Kidney (tissue), 14 donors: ENCODE data around the gene LRIT2. TPM values are rescaled to one million over a fixed set of nuclear protein-coding genes. Genes with fewer than 3 reads are reported as not detected.

Experiments
- DNase-seq, 5 donors: peaks; one replicate each; pipeline ENCODE4 v3.0.0-alpha.2; 2013 to 2020
- FAIRE-seq: peaks from 2 replicates; lab custom pipeline; 2012; peaks lifted over from hg19 to GRCh38; lab: Jason Lieb, UNC
- H3K27ac ChIP-seq, 2 donors: one replicate each; pipeline ENCODE4 v1.7.0; 2013; ENCODE audit warnings: low read depth in 2 of 2, low read length in 2 of 2, inconsistent platforms in 1 of 2
- H3K27me3 ChIP-seq: one replicate; pipeline ENCODE4 v1.7.1; 2013; ENCODE audit warnings: low read length, inconsistent platforms; ENCODE audit not compliant: control insufficient read depth, insufficient read depth
- H3K36me3 ChIP-seq, 3 donors: one replicate each; pipeline versions ENCODE4 v1.7.0 to v1.7.1; 2013; ENCODE audit warnings: low read length in 3 of 3, control low read depth in 1 of 3, inconsistent platforms in 1 of 3; ENCODE audit not compliant: insufficient read depth in 3 of 3, control insufficient read depth in 2 of 3
- H3K4me1 ChIP-seq, 3 donors: one replicate each; pipeline versions ENCODE4 v1.7.0 to v1.7.1; 2013; ENCODE audit warnings: low read length in 3 of 3, inconsistent platforms in 1 of 3, low read depth in 1 of 3; ENCODE audit not compliant: control insufficient read depth in 2 of 3, insufficient read depth in 2 of 3
- H3K4me3 ChIP-seq, 3 donors: one replicate each; pipeline versions ENCODE4 v1.7.0 to v1.8.1; 2013; ENCODE audit warnings: low read length in 3 of 3, control low read depth in 1 of 3, inconsistent platforms in 1 of 3
- H3K9ac ChIP-seq, 3 donors: one replicate each; pipeline versions ENCODE4 v1.7.0 to v1.7.1; 2013; ENCODE audit warnings: low read length in 3 of 3, control low read depth in 1 of 3, inconsistent platforms in 1 of 3
- H3K9me3 ChIP-seq, 3 donors: one replicate each; pipeline versions ENCODE4 v1.7.0 to v1.7.1; 2013; ENCODE audit warnings: low read length in 3 of 3, control low read depth in 1 of 3, inconsistent platforms in 1 of 3; ENCODE audit not compliant: control insufficient read depth in 2 of 3, insufficient read depth in 1 of 3
- intact Hi-C: fragments of 100-400 bp; cut with DNase I; formaldehyde crosslinking; loops from one replicate; pipeline ENCODE4 v1.11.1; 2022
- polyA plus RNA-seq: library from polyadenylated mRNA; stranded (reverse); fragments of 350-450 nt; fragmentation: Illumina TruSeq; extraction: RNeasy Lipid Tissue Mini Kit (QIAGEN cat#74804); gene quantifications from one replicate; pipeline ENCODE4 v1.2.3, GENCODE V29; 2014; ENCODE audit warnings: low read depth, low replicate concordance; ENCODE audit not compliant: insufficient read depth
- total RNA-seq: library from RNA; stranded (reverse); fragmentation: NEBNext Ultra II Directional; extraction: Animal tissue kit (Norgen Biotek cat#: 25700); gene quantifications from one replicate; pipeline ENCODE4 v1.2.1, GENCODE V29; 2021
- TF ChIP-seq, protein P1 (sequence below): IDR thresholded peaks from 3 replicates; pipeline ENCODE4 v1.5.1; 2012; ENCODE audit warnings: mild to moderate bottlenecking, moderate library complexity, borderline replicate concordance; ENCODE audit not compliant: insufficient read depth; ENCODE audit errors: extremely low read depth
- donor health status: control.
- donor health status: control.
- donor health status: control.
- donor health status: control.
- donor health status: control.
- donor health status: DM: yes; HTN: yes; CAD: no.
- donor health status: Normal renal cell carcinoma (clear cell type).

LRIT2 gene
- total and polyA plus RNA-seq, 2 donors from 2014 or later: not detected

GRCh38 chr10:84200537-84201243, 24.7 kb downstream of the LRIT2 start:
- no peak overlapping the region for H3K27ac ChIP-seq
- TF ChIP-seq, protein P1, sequence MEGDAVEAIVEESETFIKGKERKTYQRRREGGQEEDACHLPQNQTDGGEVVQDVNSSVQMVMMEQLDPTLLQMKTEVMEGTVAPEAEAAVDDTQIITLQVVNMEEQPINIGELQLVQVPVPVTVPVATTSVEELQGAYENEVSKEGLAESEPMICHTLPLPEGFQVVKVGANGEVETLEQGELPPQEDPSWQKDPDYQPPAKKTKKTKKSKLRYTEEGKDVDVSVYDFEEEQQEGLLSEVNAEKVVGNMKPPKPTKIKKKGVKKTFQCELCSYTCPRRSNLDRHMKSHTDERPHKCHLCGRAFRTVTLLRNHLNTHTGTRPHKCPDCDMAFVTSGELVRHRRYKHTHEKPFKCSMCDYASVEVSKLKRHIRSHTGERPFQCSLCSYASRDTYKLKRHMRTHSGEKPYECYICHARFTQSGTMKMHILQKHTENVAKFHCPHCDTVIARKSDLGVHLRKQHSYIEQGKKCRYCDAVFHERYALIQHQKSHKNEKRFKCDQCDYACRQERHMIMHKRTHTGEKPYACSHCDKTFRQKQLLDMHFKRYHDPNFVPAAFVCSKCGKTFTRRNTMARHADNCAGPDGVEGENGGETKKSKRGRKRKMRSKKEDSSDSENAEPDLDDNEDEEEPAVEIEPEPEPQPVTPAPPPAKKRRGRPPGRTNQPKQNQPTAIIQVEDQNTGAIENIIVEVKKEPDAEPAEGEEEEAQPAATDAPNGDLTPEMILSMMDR: no peak
- peaks cover 6% of the 10 kb centered on the region for H3K27me3 ChIP-seq
- DNase-seq (no peak), FAIRE-seq (no peak)
- no peaks in the 10 kb centered on the region for H3K36me3 ChIP-seq
- intact Hi-C loops: loop anchor here (10.0 kb wide), 1 partner anchor 56 kb away; no protein-coding TSS in a partner anchor
- H3K4me3 ChIP-seq: no peak overlapping the region
- H3K4me1 ChIP-seq: no peaks in the 10 kb centered on the region
- no peaks in the 10 kb centered on the region for H3K9me3 ChIP-seq
- H3K9ac ChIP-seq: no peak overlapping the region

- Histone ChIP-seq H3K4me1 (peaks cover 0 to 3% (median 0%) of the 10 kb centered on the region in 3 donors), H3K9me3 (no peaks in the 10 kb centered on the region), H3K27me3 (peaks cover 20% of the 10 kb centered on the region), H3K36me3 (no peaks in the 10 kb centered on the region), H3K4me3 (no peak overlapping the region), H3K27ac (no peak overlapping the region), H3K9ac (no peak overlapping the region)
- DNase-seq (no peak), FAIRE-seq (no peak)
- intact Hi-C loops: no loop called here
- TF ChIP-seq, protein P1: no peak
Observed at GRCh38 chr10:84198206-84198915, 27.0 kb downstream of the LRIT2 start.

GRCh38 chr10:84197643-84198042, 27.7 kb downstream of the LRIT2 start:
- Histone ChIP-seq H3K9me3 (no peaks in the 10 kb centered on the region), H3K4me1 (peaks cover 0 to 3% (median 0%) of the 10 kb centered on the region in 3 donors), H3K27me3 (peaks cover 20% of the 10 kb centered on the region), H3K36me3 (no peaks in the 10 kb centered on the region), H3K27ac (no peak overlapping the region), H3K9ac (no peak overlapping the region), H3K4me3 (no peak overlapping the region)
- intact Hi-C loops: no loop called here
- DNase-seq (no peak), FAIRE-seq (no peak)
- TF ChIP-seq, protein P1: no peak
